ENCODE data around the gene MRPS18A. TPM values are rescaled to one million over a fixed set of nuclear protein-coding genes. Genes with fewer than 3 reads are reported as not detected.

Gene MRPS18A
- polyA plus RNA-seq, 1 experiment = 41.0 TPM

GRCh38 chr6:43669922-43670622 is 17.5 kb downstream of the MRPS18A start:
- POLR2A ChIA-PET = interaction anchor here (1.3 kb wide), 1 partner anchor 100 kb away, joined by 3 read pairs; the partner anchor contains the start of gene VEGFA
- no peaks in the 10 kb centered on the region for H3K9me3 ChIP-seq (ENCODE audit: control insufficient read depth, insufficient read depth, low read length)
- no peak overlapping the region for H3K4me3 ChIP-seq (ENCODE audit: low read depth, low read length)
- DNase-seq (ENCODE audit: low read depth, low spot score) = no peak
- peaks cover 5% of the 10 kb centered on the region for H3K27me3 ChIP-seq (ENCODE audit: control insufficient read depth, insufficient read depth, low read length)
- no peak overlapping the region for H3K27ac ChIP-seq (ENCODE audit: low read depth, low read length)
- CTCF ChIA-PET = interaction anchor here (0.5 to 8.9 kb wide), 8 partner anchors 62 to 462 kb away, joined by 3 to 90 read pairs (median 8); partner anchors contain the start of gene VEGFA
- TF ChIP-seq CTCF (IDR thresholded peaks at IDR 0.05; ENCODE audit: low read depth, low read length) = no peak

- H3K9me3 ChIP-seq (ENCODE audit: control insufficient read depth, insufficient read depth, low read length) = no peaks in the 10 kb centered on the region
- H3K4me3 ChIP-seq (ENCODE audit: low read depth, low read length) = no peak overlapping the region
- CTCF ChIA-PET = interaction anchor here (0.5 to 8.9 kb wide), 10 partner anchors 13 to 410 kb away, joined by 3 to 90 read pairs (median 6); partner anchors contain the start of genes MRPS18A and VEGFA
- H3K27ac ChIP-seq (ENCODE audit: low read depth, low read length) = no peak overlapping the region
- no peak for DNase-seq (ENCODE audit: low read depth, low spot score)
- POLR2A ChIA-PET = interaction anchor here (1.3 to 1.7 kb wide), 2 partner anchors 100 to 101 kb away, joined by 3 to 6 read pairs; partner anchors contain the start of gene VEGFA
- peaks cover 5% of the 10 kb centered on the region for H3K27me3 ChIP-seq (ENCODE audit: control insufficient read depth, insufficient read depth, low read length)
- TF ChIP-seq CTCF (IDR thresholded peaks at IDR 0.05; ENCODE audit: low read depth, low read length) = no peak
Observed at GRCh38 chr6:43669050-43669921, 18.3 kb downstream of the MRPS18A start.

DNA sequence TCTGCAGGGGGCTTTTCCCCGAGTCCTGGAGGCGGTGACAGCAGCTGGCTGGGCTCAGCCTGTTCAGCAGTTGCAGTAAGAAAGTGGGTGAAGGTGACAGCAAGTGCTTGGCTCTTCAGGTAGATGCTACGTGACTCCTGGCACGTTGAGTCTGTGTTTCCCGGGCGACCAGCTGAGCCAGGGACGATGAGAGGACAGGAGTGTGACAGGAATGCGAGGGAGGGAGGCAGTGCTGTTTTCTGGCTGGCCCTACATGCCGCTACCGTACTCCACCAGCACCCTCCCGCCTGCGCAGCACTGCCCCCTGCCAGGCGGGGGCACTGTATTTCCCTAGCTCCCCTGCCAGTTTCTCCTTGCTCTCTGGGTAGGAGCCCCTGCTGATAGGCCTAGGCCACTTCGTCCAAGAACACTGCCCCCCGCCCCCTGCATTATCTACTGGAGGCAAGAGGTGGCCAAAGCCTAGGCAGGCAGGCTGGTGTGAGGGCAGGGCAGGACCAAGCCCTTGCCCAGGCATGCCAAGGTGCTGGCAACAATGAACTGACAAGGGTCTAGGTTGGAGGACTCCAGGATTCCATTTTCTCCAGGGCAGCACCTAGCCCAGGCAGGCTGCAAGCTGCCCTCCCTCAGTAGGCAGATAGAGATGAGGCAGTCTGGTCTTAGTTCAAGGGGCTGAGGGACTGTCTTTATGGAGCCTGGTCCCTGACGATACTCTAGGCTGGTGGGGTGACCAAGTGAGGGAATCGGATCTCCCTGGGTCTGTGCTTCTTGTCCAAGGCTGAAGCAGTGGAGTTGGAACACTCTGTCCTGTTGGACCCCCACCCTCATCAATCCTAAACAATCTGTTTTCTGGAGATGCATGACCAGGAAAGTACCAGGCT is 19.2 kb downstream of the MRPS18A start:
- no peak overlapping the region for H3K4me3 ChIP-seq (ENCODE audit: low read depth, low read length)
- TF ChIP-seq CTCF (IDR thresholded peaks at IDR 0.05; ENCODE audit: low read depth, low read length) = peak; percentile 56
- H3K27me3 ChIP-seq (ENCODE audit: control insufficient read depth, insufficient read depth, low read length) = peaks cover 5% of the 10 kb centered on the region
- no peaks in the 10 kb centered on the region for H3K9me3 ChIP-seq (ENCODE audit: control insufficient read depth, insufficient read depth, low read length)
- no peak for DNase-seq (ENCODE audit: low read depth, low spot score)
- POLR2A ChIA-PET = interaction anchor here (1.7 to 1.8 kb wide), 2 partner anchors 19 to 101 kb away, joined by 4 to 6 read pairs; no protein-coding TSS in a partner anchor
- H3K27ac ChIP-seq (ENCODE audit: low read depth, low read length) = no peak overlapping the region
- CTCF ChIA-PET = interaction anchor here (0.5 to 8.9 kb wide), 19 partner anchors 9 to 411 kb away, joined by 3 to 90 read pairs (median 7); partner anchors contain the start of genes MRPS18A and VEGFA

DNA sequence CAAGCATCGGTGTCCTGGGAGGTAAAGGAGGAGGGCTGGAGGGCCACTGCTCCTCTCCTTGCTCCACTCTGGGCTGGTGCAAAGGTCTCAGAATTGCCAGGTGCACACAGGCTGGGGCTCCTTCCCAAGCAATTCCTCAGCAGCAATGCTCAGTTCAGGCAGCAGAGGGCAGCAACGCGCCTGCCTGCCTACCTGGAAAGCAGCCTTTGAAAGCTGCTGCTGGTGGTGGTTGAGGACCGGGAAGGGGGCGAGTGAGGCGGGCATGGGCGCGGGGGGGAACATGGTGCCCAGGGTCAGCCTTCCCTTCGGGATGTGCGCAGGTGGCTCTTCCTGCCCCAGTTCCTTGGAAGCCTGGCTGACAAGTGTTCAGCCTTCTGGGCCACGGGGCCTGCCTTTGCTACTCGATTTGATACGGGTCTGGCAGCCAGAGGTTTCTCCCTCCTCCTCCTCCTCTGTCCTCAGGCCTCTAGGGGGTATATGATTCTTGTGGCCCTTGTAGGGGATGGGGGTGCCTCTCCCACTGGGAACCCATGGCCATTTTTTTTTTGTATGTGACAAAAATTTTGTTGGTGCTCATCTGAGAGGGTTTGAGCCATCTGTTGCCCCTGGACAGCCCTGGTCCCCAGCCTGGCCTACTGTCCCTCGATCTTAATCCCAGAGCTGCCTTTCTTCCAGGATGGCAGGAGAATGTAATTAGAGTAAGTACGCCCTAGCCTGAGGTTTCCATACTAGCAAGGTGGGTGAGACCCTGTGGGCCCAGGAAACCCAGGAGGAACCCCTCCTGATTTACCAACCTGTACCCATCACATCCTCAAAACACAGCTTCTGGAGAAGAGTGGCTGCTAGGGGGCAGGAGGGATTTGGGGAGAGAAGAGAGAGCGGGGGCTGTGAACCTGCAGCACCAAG is 20.1 kb downstream of the MRPS18A start:
- H3K9me3 ChIP-seq (ENCODE audit: control insufficient read depth, insufficient read depth, low read length) = no peaks in the 10 kb centered on the region
- POLR2A ChIA-PET = interaction anchor here (1.0 to 1.8 kb wide), 4 partner anchors 20 to 103 kb away, joined by 3 to 8 read pairs (median 5); partner anchors contain the start of gene VEGFA
- H3K4me3 ChIP-seq (ENCODE audit: low read depth, low read length) = peak overlapping the region; percentile 36; the same call in 1 of the 2 replicates
- CTCF ChIA-PET = interaction anchor here (0.6 to 8.9 kb wide), 26 partner anchors 10 to 412 kb away, joined by 3 to 90 read pairs (median 4); partner anchors contain the start of genes MRPS18A and VEGFA
- H3K27me3 ChIP-seq (ENCODE audit: control insufficient read depth, insufficient read depth, low read length) = peaks cover 5% of the 10 kb centered on the region
- TF ChIP-seq CTCF (IDR thresholded peaks at IDR 0.05; ENCODE audit: low read depth, low read length) = peak; percentile 97
- peak overlapping the region; percentile 21 for H3K27ac ChIP-seq (ENCODE audit: low read depth, low read length)
- no peak for DNase-seq (ENCODE audit: low read depth, low spot score)
